ENCODE measurements around the gene D2HGDH.
"Not testable (repeated sequence)": the region's sequence is repeated elsewhere in the genome, so short reads cannot be mapped to it uniquely, and the experiment has no call there.

D2HGDH gene

DNA sequence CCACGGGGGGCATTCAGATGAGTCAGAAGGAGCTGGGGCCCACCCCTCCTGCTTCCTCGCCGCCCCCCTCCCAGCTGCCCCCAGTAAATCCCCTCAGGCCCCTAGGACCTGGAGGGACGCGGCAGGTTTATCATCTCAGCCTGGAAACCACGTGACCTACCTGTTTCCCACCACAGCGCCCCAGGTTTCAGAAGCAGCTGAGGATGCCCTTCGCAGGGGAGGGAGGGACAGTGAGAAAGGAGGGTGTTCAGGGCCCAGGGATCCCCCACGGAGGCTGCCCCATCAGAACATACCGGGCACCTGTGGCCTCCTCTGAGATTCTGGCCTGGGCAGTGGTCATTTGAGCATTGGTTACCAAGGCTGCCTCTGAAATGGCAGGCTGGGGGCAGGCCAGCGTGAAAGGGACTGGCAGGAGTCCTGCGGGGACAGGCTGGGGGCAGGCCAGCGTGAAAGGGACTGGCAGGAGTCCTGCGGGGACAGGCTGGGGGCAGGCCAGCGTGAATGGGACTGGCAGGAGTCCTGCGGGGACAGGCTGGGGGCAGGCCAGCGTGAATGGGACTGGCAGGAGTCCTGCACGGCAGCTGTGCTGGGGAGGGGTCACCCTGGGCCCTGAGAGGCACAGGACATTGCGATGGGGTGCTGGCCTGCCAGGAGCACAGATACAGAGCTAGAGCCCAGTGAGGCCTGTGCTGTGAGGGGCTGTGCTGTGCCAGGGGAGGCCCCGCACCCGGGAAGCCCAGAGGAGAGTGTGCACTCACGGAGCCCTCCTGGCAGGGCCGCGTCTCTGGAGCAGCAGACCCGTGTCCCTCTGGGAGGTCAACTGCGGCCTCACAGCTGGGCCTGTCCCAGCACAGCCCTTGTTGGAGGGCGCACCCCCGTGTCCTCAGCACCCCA is 76.1 kb downstream of the D2HGDH start:
- no peak for DNase-seq

GRCh38 chr2:241811201-241811951 is 76.9 kb downstream of the D2HGDH start:
- no peak for DNase-seq

GRCh38 chr2:241811952-241812729 is 77.7 kb downstream of the D2HGDH start:
- no peak for DNase-seq

GRCh38 chr2:241812730-241813643 is 78.6 kb downstream of the D2HGDH start:
- no peak for DNase-seq

DNA sequence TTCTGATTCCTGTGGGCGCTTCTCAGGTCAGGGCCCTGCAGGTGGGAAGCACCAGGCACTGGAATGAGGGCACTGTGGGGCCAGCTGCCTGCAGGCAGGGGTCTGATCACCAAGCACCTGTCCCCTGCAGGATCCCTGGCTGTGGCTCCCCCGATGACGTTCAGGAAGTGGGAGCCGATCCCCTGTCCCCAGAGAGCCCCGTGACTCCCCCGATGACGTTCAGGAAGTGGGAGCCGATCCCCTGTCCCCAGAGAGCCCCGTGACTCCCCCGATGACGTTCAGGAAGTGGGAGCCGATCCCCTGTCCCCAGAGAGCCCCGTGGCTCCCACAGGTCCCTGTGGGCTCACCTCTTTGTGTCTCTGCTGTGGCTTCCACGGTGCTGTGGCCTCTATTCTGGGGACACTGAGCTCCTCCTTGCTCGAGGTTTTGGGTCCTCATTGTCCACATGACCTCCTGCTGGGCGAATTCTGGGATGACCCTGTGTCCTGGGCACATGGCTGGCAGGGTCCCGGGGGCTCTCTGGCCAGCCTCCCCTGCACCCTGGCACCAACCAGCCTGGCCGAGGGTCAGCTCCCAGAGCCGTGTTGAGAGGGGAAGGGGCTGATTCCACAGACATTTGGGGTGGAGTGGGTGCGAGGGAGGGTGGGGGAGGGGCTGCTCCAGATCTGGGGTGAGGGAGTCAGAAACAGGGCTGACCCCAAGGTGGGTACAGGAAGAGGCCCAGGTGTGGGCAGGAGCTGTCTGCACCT is 79.4 kb downstream of the D2HGDH start:
- DNase-seq, result peak; percentile 46

DNA sequence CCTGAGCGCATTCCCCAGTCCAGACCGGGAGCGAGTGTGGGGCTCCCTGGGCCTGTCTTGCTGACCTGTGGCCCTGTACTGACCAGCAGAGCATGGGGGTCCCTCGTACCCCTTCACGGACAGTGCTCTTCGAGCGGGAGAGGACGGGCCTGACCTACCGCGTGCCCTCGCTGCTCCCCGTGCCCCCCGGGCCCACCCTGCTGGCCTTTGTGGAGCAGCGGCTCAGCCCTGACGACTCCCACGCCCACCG is 79.9 kb downstream of the D2HGDH start:
- DNase-seq, result no peak

DNA sequence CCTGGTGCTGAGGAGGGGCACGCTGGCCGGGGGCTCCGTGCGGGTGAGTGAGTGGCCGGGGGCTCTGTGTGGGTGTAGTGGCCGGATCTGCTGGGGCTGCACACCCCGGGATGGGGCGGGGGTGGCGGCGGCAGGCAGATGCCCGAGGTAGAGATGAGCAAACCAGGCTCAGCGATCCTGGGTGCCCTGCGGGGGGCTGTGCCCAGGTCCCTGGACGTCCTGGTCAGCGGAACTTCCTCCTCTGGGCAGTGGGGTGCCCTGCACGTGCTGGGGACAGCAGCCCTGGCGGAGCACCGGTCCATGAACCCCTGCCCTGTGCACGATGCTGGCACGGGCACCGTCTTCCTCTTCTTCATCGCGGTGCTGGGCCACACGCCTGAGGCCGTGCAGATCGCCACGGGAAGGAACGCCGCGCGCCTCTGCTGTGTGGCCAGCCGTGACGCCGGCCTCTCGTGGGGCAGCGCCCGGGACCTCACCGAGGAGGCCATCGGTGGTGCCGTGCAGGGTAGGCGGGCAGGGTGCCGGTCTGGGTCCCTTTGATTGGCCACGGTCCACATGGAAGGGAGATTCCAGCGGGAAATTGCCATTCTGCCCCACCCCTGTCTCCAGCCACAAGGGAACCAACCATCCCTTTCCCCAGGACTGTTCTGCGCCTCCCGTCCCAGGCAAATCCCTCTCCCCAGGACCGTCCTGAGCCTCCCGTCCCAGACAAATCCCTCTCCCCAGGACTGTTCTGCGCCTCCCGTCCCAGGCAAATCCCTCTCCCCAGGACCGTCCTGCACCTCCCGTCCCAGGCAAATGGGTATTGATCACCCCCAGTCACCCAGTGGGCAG is 80.4 kb downstream of the D2HGDH start:
- DNase-seq, result no peak

GRCh38 chr2:241815477-241816430 is 81.3 kb downstream of the D2HGDH start:
- DNase-seq, result no peak

- DNase-seq, result no peak
Measured at GRCh38 chr2:241816431-241817121, 82.1 kb downstream of the D2HGDH start.

DNA sequence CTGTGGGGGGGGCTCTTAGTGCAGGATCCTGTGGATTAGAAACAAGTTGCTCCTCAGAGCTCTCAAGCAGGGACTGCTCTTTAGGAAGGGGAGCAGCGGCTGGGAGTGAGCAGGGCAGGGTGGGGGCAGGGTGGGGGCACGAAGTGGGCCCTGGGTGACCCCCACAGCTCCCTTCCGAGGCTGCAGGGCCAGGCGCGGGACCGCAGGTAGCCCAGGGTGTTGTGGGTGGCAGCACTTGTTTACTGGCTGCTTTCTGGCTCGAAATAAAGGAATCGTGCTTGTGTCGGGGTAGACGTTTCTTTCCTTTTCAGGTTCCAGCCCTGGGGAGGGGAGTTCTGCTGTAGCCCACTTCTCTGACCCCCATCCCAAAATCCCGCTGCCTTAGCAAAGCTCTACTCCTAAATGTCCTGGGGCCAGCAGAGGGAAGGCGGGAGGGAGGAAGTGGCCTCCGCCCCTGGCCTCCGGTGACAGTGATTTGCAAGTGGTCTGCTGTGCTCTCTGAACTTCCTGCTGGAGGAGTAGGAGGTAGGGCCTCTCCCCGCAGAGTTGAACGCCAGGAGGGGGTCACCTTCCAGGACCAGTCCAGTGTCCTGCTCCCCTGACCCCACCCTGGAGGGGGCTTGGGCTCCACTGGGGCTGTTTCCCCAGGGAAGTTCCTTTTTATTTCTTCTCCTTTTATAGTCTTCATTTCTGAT is 82.8 kb downstream of the D2HGDH start:
- DNase-seq, result peak; percentile 20

- DNase-seq, result not testable (repeated sequence)
Measured at GRCh38 chr2:241817821-241818215, 83.4 kb downstream of the D2HGDH start.
